ENCODE results near the gene SPTBN1.

Gene SPTBN1

GRCh38 chr2:54555318-54555837 lies 99.3 kb downstream of the SPTBN1 start:
- TF ChIP-seq MYC (IDR thresholded peaks at IDR 0.05; ENCODE audit: low read depth, low read length) (no peak), POLR2A (IDR thresholded peaks at IDR 0.05; ENCODE audit: extremely low read depth, insufficient read length) (no peak), CTCF (IDR thresholded peaks at IDR 0.05; ENCODE audit: low read depth, low read length) (no peak)
- TF ChIP-seq, protein P1, sequence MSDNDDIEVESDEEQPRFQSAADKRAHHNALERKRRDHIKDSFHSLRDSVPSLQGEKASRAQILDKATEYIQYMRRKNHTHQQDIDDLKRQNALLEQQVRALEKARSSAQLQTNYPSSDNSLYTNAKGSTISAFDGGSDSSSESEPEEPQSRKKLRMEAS (IDR thresholded peaks at IDR 0.05; ENCODE audit: low read depth, low read length) = no peak
- no peak for DNase-seq (ENCODE audit: low read depth)
- no peak overlapping the region for H3K4me3 ChIP-seq (ENCODE audit: low read depth, low read length)

DNA sequence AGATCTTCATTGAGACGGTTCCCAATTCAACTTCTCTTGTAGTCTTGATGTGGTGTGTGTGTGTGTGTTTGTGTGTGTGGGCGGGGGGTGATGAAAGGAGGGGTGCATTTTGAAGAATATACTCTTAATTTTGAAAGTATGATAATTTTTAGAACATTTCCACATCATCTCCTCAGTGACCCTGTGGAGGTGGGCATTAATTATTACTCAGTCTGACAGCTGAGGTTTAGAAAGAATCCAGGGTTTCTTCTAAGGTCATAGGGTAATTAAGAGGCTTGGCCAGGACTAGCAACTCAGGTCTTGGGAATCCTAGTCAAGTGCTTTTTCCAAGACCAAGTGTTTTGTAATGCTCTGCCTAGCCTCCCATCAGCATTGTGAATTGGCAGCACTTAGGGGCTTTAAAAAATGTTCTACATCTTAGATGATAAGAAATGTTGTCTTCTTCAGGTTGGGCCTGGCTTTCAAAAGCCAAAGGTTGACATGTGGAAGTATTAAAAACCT lies 100.5 kb downstream of the SPTBN1 start:
- TF ChIP-seq POLR2A (IDR thresholded peaks at IDR 0.05; ENCODE audit: extremely low read depth, insufficient read length) = no peak
- TF ChIP-seq, protein P1 (IDR thresholded peaks at IDR 0.05; ENCODE audit: low read depth, low read length) = no peak
- TF ChIP-seq MYC (IDR thresholded peaks at IDR 0.05; ENCODE audit: low read depth, low read length) = no peak
- TF ChIP-seq CTCF (IDR thresholded peaks at IDR 0.05; ENCODE audit: low read depth, low read length) = no peak
- DNase-seq (ENCODE audit: low read depth) = no peak
- no peak overlapping the region for H3K4me3 ChIP-seq (ENCODE audit: low read depth, low read length)

DNA sequence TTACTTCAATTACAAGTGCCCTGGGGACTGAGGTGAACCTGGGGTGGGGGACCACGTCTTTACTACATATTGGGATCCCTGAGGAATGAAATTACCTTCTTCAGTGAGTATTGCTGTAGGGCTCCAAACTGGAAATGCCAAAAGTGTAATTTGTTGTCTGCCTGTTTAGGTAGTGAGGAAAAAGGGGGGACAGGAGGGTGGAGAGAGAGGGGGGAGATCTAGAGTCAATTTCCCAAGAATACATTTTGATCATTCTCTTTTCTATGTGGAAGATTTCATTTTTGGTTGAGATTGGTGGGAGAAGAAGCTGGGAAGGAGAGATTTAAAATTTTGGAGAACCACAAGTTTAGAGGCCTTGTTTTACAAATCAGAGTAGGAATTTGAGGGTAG lies 101.1 kb downstream of the SPTBN1 start:
- no peak for TF ChIP-seq CTCF (IDR thresholded peaks at IDR 0.05; ENCODE audit: low read depth, low read length)
- TF ChIP-seq MYC (IDR thresholded peaks at IDR 0.05; ENCODE audit: low read depth, low read length) = no peak
- TF ChIP-seq POLR2A (IDR thresholded peaks at IDR 0.05; ENCODE audit: extremely low read depth, insufficient read length) = no peak
- TF ChIP-seq, protein P1 (IDR thresholded peaks at IDR 0.05; ENCODE audit: low read depth, low read length) = no peak
- DNase-seq (ENCODE audit: low read depth) = no peak

GRCh38 chr2:54557601-54558187 lies 101.6 kb downstream of the SPTBN1 start:
- DNase-seq (ENCODE audit: low read depth) = peak; percentile 82
- TF ChIP-seq CTCF (IDR thresholded peaks at IDR 0.05; ENCODE audit: low read depth, low read length) (no peak), MYC (IDR thresholded peaks at IDR 0.05; ENCODE audit: low read depth, low read length) (peak; percentile 68; the same call in 1 of the 2 replicates), POLR2A (IDR thresholded peaks at IDR 0.05; ENCODE audit: extremely low read depth, insufficient read length) (no peak)
- TF ChIP-seq, protein P1 (IDR thresholded peaks at IDR 0.05; ENCODE audit: low read depth, low read length) = peak; percentile 60
- peak overlapping the region; percentile 93 for H3K4me3 ChIP-seq (ENCODE audit: low read depth, low read length)

More for the DNA sequence above, 101.1 kb downstream of the SPTBN1 start:
- H3K4me3 ChIP-seq (ENCODE audit: low read depth, low read length) = no peak overlapping the region

GRCh38 chr2:54558188-54559005 lies 102.3 kb downstream of the SPTBN1 start:
- TF ChIP-seq CTCF (IDR thresholded peaks at IDR 0.05; ENCODE audit: low read depth, low read length) (no peak), POLR2A (IDR thresholded peaks at IDR 0.05; ENCODE audit: extremely low read depth, insufficient read length) (peak; percentile 52), MYC (IDR thresholded peaks at IDR 0.05; ENCODE audit: low read depth, low read length) (peak; percentile 80)
- TF ChIP-seq, protein P1 (IDR thresholded peaks at IDR 0.05; ENCODE audit: low read depth, low read length) = peak; percentile 72
- peak; percentile 89 for DNase-seq (ENCODE audit: low read depth)
- peak overlapping the region; percentile 93 for H3K4me3 ChIP-seq (ENCODE audit: low read depth, low read length)
